ENCODE data around the gene ACAP2.

- TF ChIP-seq CTCF (IDR thresholded peaks at IDR 0.05), result no peak
- TF ChIP-seq POLR2AphosphoS5 (IDR thresholded peaks at IDR 0.05), result no peak
These were observed 183.7 kb downstream of the ACAP2 start for GRCh38 chr3:195259154-195259474.

All from gastroesophageal sphincter (tissue), 3 donors.